Neuronal stem cell (in vitro differentiated cells): ENCODE data around the gene IER2.
"Not testable (repeated sequence)": the region's sequence is repeated elsewhere in the genome, so short reads cannot be mapped to it uniquely, and the experiment has no call there.

ENCODE experiments used
- DNase-seq: peaks from one replicate; pipeline ENCODE4 v3.0.0-alpha.2; 2013; ENCODE audit warnings: low spot score
- H2AFZ ChIP-seq: one replicate; pipeline ENCODE4 v1.6.1; 2013; ENCODE audit warnings: mild to moderate bottlenecking, low read length, inconsistent platforms
- H2AK5ac ChIP-seq: 2 replicates; pipeline ENCODE4 v1.6.1; 2013; ENCODE audit warnings: low read depth, mild to moderate bottlenecking, inconsistent platforms, low read length, moderate library complexity, mixed read lengths
- H2BK120ac ChIP-seq: 2 replicates; pipeline ENCODE4 v1.6.1; 2013; ENCODE audit warnings: low read depth, mild to moderate bottlenecking, inconsistent platforms, low read length, moderate library complexity, mixed read lengths
- H2BK12ac ChIP-seq: one replicate; pipeline ENCODE4 v1.6.1; 2013; ENCODE audit warnings: low read length, inconsistent platforms
- H2BK15ac ChIP-seq: 2 replicates; pipeline ENCODE4 v1.6.1; 2013; ENCODE audit warnings: mild to moderate bottlenecking, low read length, inconsistent platforms, mixed read lengths
- H2BK5ac ChIP-seq: one replicate; pipeline ENCODE4 v1.6.1; 2013; ENCODE audit warnings: inconsistent platforms, mild to moderate bottlenecking, low read length, moderate library complexity
- H3K14ac ChIP-seq: one replicate; pipeline ENCODE4 v1.6.1; 2013; ENCODE audit warnings: low read length, inconsistent platforms
- H3K18ac ChIP-seq: 2 replicates; pipeline ENCODE4 v1.6.1; 2013; ENCODE audit warnings: low read length, inconsistent platforms
- H3K23ac ChIP-seq: 2 replicates; pipeline ENCODE4 v1.6.1; 2013; ENCODE audit warnings: low read depth, mild to moderate bottlenecking, mixed read lengths, low read length, inconsistent platforms; ENCODE audit not compliant: poor library complexity
- H3K27ac ChIP-seq: replicated peaks from 3 replicates; pipeline ENCODE4 v1.5.1; 2013; ENCODE audit warnings: low read length, inconsistent platforms
- H3K27me3 ChIP-seq, 3 experiments: 2 replicates each; pipeline ENCODE4 v1.6.1; 2013; ENCODE audit warnings: low read length in 3 of 3, mild to moderate bottlenecking in 2 of 3, inconsistent platforms in 1 of 3, low read depth in 1 of 3, mixed read lengths in 1 of 3, moderate library complexity in 1 of 3; ENCODE audit not compliant: control insufficient read depth in 3 of 3, insufficient read depth in 3 of 3
- H3K36me3 ChIP-seq, 2 donors: replicated peaks in 1 of 2; 2 replicates each; pipeline ENCODE4 v1.6.1; 2013; ENCODE audit warnings: low read length in 2 of 2; ENCODE audit not compliant: control insufficient read depth in 2 of 2, insufficient read depth in 2 of 2
- H3K4ac ChIP-seq: 2 replicates; pipeline ENCODE4 v1.6.1; 2013; ENCODE audit warnings: inconsistent platforms, mild to moderate bottlenecking, low read length, moderate library complexity
- H3K4me1 ChIP-seq, 2 donors: 1 replicate in 1 of 2; 2 replicates in 1 of 2; pipeline ENCODE4 v1.6.1; 2013; ENCODE audit warnings: low read length in 2 of 2, low read depth in 1 of 2; ENCODE audit not compliant: control insufficient read depth in 2 of 2, insufficient read depth in 1 of 2
- H3K4me2 ChIP-seq: one replicate; pipeline ENCODE4 v1.6.1; 2013; ENCODE audit warnings: mild to moderate bottlenecking, low read length, inconsistent platforms; ENCODE audit not compliant: insufficient read depth, poor library complexity, severe bottlenecking
- H3K4me3 ChIP-seq, 2 donors: 2 replicates each; pipeline ENCODE4 v1.5.1; 2013; ENCODE audit warnings: low read length in 2 of 2, mild to moderate bottlenecking in 2 of 2, inconsistent platforms in 1 of 2, moderate library complexity in 1 of 2
- H3K79me1 ChIP-seq: one replicate; pipeline ENCODE4 v1.6.1; 2013; ENCODE audit warnings: low read depth, mild to moderate bottlenecking, inconsistent platforms, low read length, moderate library complexity
- H3K9ac ChIP-seq: one replicate; pipeline ENCODE4 v1.6.1; 2013; ENCODE audit warnings: mild to moderate bottlenecking, low read depth, low read length, inconsistent platforms; ENCODE audit not compliant: poor library complexity
- H3K9me3 ChIP-seq, 2 donors: replicated peaks in 1 of 2; 2 replicates each; pipeline versions ENCODE3 to v1.6.1; 2013; ENCODE audit warnings: low read length in 2 of 2, mild to moderate bottlenecking in 2 of 2, inconsistent platforms in 1 of 2, low read depth in 1 of 2, mixed read lengths in 1 of 2, moderate library complexity in 1 of 2; ENCODE audit not compliant: control insufficient read depth in 2 of 2, insufficient read depth in 1 of 2
- H4K8ac ChIP-seq: one replicate; pipeline ENCODE4 v1.6.1; 2013; ENCODE audit warnings: low read depth, mild to moderate bottlenecking, inconsistent platforms, low read length, moderate library complexity
- H4K91ac ChIP-seq: one replicate; pipeline ENCODE4 v1.6.1; 2013; ENCODE audit warnings: low read length, low read depth, mild to moderate bottlenecking, inconsistent platforms; ENCODE audit not compliant: poor library complexity
- WGBS, 2 donors: extraction: QIAGEN DNeasy Blood & Tissue Kit; methylation state at CpG; one replicate each; pipeline ENCODE4 v1.1.7; 2013; ENCODE audit warnings: missing lambda C conversion rate in 2 of 2, mixed read lengths in 1 of 2; ENCODE audit not compliant: insufficient read length in 2 of 2, insufficient replicate concordance in 1 of 2; ENCODE audit errors: extremely low coverage in 2 of 2; 5-methylcytosine and 5-hydroxymethylcytosine counted together

IER2 gene

GRCh38 chr19:13190781-13191540 lies 40.8 kb downstream of the IER2 start:
- Histone ChIP-seq H4K8ac (no peak overlapping the region), H3K4me3 (no peak overlapping the region), H3K14ac (no peak overlapping the region), H2AK5ac (peak overlapping the region; percentile 84), H3K23ac (no peak overlapping the region), H3K27ac (no peak overlapping the region), H3K36me3 (no peaks in the 10 kb centered on the region), H3K79me1 (no peaks in the 10 kb centered on the region), H3K9me3 (no peaks in the 10 kb centered on the region), H2BK12ac (no peak overlapping the region), H2BK15ac (no peak overlapping the region), H3K4me1 (no peaks in the 10 kb centered on the region), H2AFZ (no peak overlapping the region), H4K91ac (no peak overlapping the region), H2BK5ac (no peak overlapping the region), H3K4ac (no peak overlapping the region), H3K27me3 (no peaks in the 10 kb centered on the region), H3K4me2 (no peak overlapping the region), H3K18ac (no peak overlapping the region), H3K9ac (no peak overlapping the region), H2BK120ac (no peak overlapping the region)
- WGBS, 2 donors, result no CpG with 5 or more reads among the region's 19 CpGs
- DNase-seq, result no peak

GRCh38 chr19:13195678-13196077 lies 45.5 kb downstream of the IER2 start:
- Histone ChIP-seq H2AFZ (no peak overlapping the region), H2BK120ac (no peak overlapping the region), H3K36me3 (no peaks in the 10 kb centered on the region), H2BK12ac (no peak overlapping the region), H3K9me3 (no peaks in the 10 kb centered on the region), H2BK15ac (no peak overlapping the region), H3K4me1 (no peaks in the 10 kb centered on the region), H3K23ac (no peak overlapping the region), H2BK5ac (no peak overlapping the region), H3K14ac (no peak overlapping the region), H2AK5ac (no peak overlapping the region), H3K27me3 (no peaks in the 10 kb centered on the region), H3K27ac (no peak overlapping the region), H3K4me2 (peak overlapping the region; percentile 11), H4K91ac (no peak overlapping the region), H3K4me3 (no peak overlapping the region), H3K9ac (no peak overlapping the region), H3K18ac (no peak overlapping the region), H4K8ac (no peak overlapping the region), H3K4ac (no peak overlapping the region), H3K79me1 (no peaks in the 10 kb centered on the region)
- WGBS, 2 donors, result no CpG with 5 or more reads among the region's 11 CpGs
- no peak for DNase-seq

- Histone ChIP-seq H2BK120ac (no peak overlapping the region), H2BK12ac (no peak overlapping the region), H3K4me3 (no peak overlapping the region), H3K27ac (no peak overlapping the region), H3K14ac (no peak overlapping the region), H3K4ac (no peak overlapping the region), H4K91ac (no peak overlapping the region), H3K18ac (no peak overlapping the region), H3K9ac (peak overlapping the region; percentile 70), H2AK5ac (peak overlapping the region; percentile 24), H3K4me1 (no peaks in the 10 kb centered on the region), H3K27me3 (no peaks in the 10 kb centered on the region), H2BK5ac (no peak overlapping the region), H2BK15ac (peak overlapping the region; percentile 40), H3K36me3 (no peaks in the 10 kb centered on the region), H3K9me3 (no peaks in the 10 kb centered on the region), H3K23ac (peak overlapping the region; percentile 29), H4K8ac (no peak overlapping the region), H2AFZ (no peak overlapping the region), H3K79me1 (no peaks in the 10 kb centered on the region), H3K4me2 (no peak overlapping the region)
- DNase-seq, result no peak
- no CpG with 5 or more reads among the region's 18 CpGs for WGBS, 2 donors
Measured at GRCh38 chr19:13198634-13199033, 48.4 kb downstream of the IER2 start.

GRCh38 chr19:13202112-13202511 lies 51.9 kb downstream of the IER2 start:
- not testable (repeated sequence) for H3K23ac ChIP-seq, H3K14ac ChIP-seq, H3K79me1 ChIP-seq, H3K4me2 ChIP-seq, H3K4me1 ChIP-seq, H3K9me3 ChIP-seq, H4K91ac ChIP-seq, H3K27ac ChIP-seq, H2BK120ac ChIP-seq, H2AK5ac ChIP-seq, H3K27me3 ChIP-seq, H2BK12ac ChIP-seq, H3K9ac ChIP-seq, H3K36me3 ChIP-seq, H3K4ac ChIP-seq, H4K8ac ChIP-seq, H3K4me3 ChIP-seq, DNase-seq, H2AFZ ChIP-seq, H2BK5ac ChIP-seq, H3K18ac ChIP-seq, H2BK15ac ChIP-seq
- WGBS, 2 donors, result no CpG with 5 or more reads among the region's 7 CpGs
